Regular cardiac myocyte (primary cell): Measurements from ENCODE around the gene ZNF439. TPM values are rescaled to one million over a fixed set of nuclear protein-coding genes. Genes with fewer than 3 reads are reported as not detected.

Experiments
- total RNA-seq: library from RNA; depleted of rRNA; stranded (reverse); fragments of >200 nt; gene quantifications from 2 replicates; pipeline ENCODE4 v1.2.3, GENCODE V29; 2014

ZNF439 gene
- total RNA-seq = 7.3 and 14.1 TPM in 2 replicates

DNA sequence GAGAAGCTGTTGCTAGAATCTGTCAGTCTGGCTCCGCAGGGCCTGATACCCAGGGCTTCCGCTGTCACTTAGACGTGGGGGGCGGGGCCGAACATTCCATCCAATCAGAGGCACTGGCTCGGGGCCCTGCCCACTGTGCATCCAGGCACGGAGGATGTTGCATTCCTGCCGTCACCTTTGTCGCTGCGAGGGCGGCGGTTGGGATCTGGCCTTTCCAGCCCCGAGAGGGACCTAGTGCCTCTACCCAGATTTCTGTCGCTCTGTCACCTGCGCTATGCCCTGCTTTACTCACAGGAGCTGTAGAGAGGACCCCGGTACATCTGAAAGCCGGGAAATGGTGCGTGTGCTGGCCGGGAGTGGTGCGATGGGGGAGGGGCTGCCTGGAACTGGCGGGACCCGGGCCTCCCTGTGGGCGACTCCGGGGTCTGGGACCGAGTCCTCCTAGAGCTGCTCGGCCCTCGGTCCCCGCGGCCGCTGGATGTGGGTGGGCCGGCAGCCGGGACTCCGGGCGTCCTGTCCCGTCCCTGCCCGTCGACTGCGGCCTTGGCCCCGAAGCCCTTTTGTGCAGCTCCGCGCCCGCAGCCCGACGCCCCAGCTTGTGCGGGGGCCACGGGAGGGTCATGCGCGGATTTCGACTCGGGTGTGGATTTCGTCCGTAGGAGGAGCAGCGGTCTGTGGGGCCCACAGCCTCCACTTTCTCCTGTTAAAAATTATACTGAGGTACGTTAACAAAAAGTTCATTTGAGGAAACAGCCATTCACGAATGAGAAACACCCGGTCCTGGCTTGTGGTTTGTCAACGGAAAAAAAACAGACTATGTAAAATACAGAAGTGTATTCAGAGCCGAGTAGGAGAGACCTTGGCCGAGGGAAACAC lies at the start of gene ZNF439:
TSS of gene ZNF439 (plus strand) at position 133 of the 876 bp plus-strand sequence. CDS start at position 275, 142 bp downstream.

DNA sequence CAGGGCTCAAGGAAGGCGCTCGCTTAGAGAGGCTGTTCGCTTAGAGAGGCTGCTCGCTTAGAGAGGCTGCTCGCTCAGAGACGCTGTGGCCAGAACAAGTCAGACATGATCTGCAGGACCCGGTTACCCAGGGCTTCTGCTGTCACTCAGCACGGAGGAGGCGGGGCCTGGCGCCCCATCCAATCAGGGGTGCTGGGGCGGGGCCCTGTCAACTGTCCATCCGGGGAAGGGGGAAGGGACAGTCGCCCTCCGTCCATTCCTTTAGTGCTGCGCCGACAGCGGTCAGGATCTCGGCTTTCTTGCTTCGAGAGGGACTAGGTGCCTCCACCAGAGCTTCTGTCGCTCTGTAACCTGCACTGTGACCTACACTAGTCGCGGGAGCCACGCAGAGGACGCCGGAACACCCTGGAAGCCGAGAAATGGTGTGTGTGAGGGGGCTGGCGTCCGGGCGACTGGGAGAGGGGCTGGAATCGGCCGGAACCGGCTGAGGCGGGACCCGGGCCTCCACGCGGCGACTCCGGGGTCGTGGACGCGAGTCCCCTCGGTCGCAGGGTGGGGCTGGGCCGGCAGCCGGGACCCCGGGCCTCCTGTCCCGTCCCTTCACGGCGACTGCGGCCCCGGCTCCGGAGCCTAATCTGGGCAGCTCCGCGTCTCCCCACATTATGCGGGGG lies 34.4 kb upstream of the ZNF439 start, which contains the start of gene ZNF440:
TSS of gene ZNF440 (plus strand) at position 245 of the 671 bp plus-strand sequence. CDS start at position 420, 175 bp downstream.

DNA sequence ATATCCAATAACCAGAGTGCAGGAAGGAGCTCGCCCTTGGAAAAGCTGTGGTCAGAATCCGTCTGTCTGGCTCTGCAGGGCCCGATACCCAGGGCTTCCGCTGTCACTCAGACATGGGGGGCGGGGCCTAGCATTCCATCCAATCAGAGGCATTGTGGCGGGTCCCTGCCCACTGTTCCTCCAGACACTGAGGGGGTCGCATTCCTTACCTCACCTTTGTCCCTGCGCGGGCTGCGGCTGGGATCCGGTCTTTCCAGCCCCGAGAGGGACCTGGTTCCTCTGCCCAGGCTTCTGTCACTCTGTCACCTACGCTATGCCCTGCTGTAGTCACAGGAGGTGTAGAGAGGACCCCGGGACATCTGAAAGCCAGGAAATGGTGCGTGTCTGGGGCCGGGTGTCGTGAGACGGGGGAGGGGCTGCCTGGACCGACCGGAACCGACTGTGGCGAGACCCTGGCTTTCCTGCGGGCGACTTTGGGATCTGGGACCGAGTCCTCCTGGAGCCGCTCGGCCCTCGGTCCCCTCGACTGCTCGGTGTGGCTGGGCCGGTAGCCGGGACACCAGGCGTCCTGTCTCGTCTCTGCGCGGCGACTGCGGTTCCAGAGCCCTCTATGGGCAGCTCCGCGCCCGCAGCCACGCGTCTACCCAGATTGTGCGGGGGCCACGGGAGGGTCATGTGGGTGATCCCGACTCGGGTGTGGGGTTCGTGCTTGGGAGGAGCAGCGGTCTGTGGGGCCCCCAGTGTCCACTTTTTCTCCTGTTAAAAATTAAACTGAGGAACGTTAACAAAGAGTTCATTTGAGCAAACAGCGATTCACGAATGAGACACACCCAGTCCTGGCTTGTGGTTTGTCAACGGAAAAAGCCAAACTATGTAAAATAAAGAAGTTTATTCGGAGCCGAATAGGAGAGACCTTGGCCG lies 39.3 kb downstream of the ZNF439 start, which contains the start of gene ZNF69:
TSS of gene ZNF69 (plus strand) at position 172 of the 921 bp plus-strand sequence. CDS start at position 314, 142 bp downstream.

Other genes with a start within 250 kb of the ZNF439 start
- gene ZNF823, start 109.8 kb upstream of the ZNF439 start, total RNA-seq = 9.9 and 11.5 TPM in 2 replicates
- gene ZNF441, start 81.7 kb upstream of the ZNF439 start, total RNA-seq = 12.7 and 16.1 TPM in 2 replicates
- gene ZNF491, start 50.2 kb upstream of the ZNF439 start, total RNA-seq = 2.9 and 3.9 TPM in 2 replicates
- 9.4 and 12.1 TPM in 2 replicates for gene ZNF440, start 34.5 kb upstream of the ZNF439 start, total RNA-seq
- gene ZNF69, start 39.1 kb downstream of the ZNF439 start, total RNA-seq = 10.0 and 12.1 TPM in 2 replicates
- 8.8 and 11.0 TPM in 2 replicates for gene ZNF700, start 76.4 kb downstream of the ZNF439 start, total RNA-seq
- 1.2 and 2.8 TPM in 2 replicates for gene ZNF763, start 116.3 kb downstream of the ZNF439 start, total RNA-seq
- 5.6 and 9.9 TPM in 2 replicates for gene ZNF433, start 187.0 kb downstream of the ZNF439 start, total RNA-seq
- gene ZNF878, start 204.2 kb downstream of the ZNF439 start, total RNA-seq = 0.58 TPM in 1 of 2 replicates, not detected in the other
- gene ZNF844, start 216.0 kb downstream of the ZNF439 start, total RNA-seq = 9.0 and 16.6 TPM in 2 replicates